Duodenal mucosa (tissue), 2 donors: ENCODE data around the gene GRAMD1B.

ENCODE experiments used
- H3K27ac ChIP-seq: one replicate; pipeline ENCODE4 v1.7.0; 2013; ENCODE audit warnings: low read depth, low read length
- H3K27me3 ChIP-seq, 2 donors: one replicate each; pipeline ENCODE4 v1.7.0; 2013; ENCODE audit warnings: low read length in 2 of 2, control low read depth in 1 of 2; ENCODE audit not compliant: insufficient read depth in 2 of 2, control insufficient read depth in 1 of 2
- H3K36me3 ChIP-seq, 2 donors: one replicate each; pipeline ENCODE4 v1.7.0; 2013; ENCODE audit warnings: low read length in 2 of 2, control low read depth in 1 of 2; ENCODE audit not compliant: insufficient read depth in 2 of 2, control insufficient read depth in 1 of 2
- H3K4me1 ChIP-seq, 2 donors: one replicate each; pipeline ENCODE4 v1.7.0; 2013; ENCODE audit warnings: low read length in 2 of 2, control low read depth in 1 of 2; ENCODE audit not compliant: insufficient read depth in 2 of 2, control insufficient read depth in 1 of 2
- H3K4me3 ChIP-seq, 2 donors: one replicate each; pipeline ENCODE4 v1.7.0; 2013; ENCODE audit warnings: low read length in 2 of 2, low read depth in 1 of 2
- H3K9ac ChIP-seq, 2 donors: one replicate each; pipeline ENCODE4 v1.7.0; 2013; ENCODE audit warnings: low read length in 2 of 2, low read depth in 1 of 2
- H3K9me3 ChIP-seq, 2 donors: one replicate each; pipeline ENCODE4 v1.7.0; 2013; ENCODE audit warnings: low read length in 2 of 2, control low read depth in 1 of 2; ENCODE audit not compliant: control insufficient read depth in 1 of 2

GRAMD1B gene

GRCh38 chr11:123474994-123475393 is 44.9 kb downstream of the GRAMD1B start:
- Histone ChIP-seq H3K4me1 (peaks cover 14 to 24% of the 10 kb centered on the region in 2 donors), H3K36me3 (no peaks in the 10 kb centered on the region), H3K9me3 (no peaks in the 10 kb centered on the region), H3K9ac (no peak overlapping the region), H3K4me3 (no peak overlapping the region), H3K27ac (no peak overlapping the region), H3K27me3 (no peaks in the 10 kb centered on the region)

DNA sequence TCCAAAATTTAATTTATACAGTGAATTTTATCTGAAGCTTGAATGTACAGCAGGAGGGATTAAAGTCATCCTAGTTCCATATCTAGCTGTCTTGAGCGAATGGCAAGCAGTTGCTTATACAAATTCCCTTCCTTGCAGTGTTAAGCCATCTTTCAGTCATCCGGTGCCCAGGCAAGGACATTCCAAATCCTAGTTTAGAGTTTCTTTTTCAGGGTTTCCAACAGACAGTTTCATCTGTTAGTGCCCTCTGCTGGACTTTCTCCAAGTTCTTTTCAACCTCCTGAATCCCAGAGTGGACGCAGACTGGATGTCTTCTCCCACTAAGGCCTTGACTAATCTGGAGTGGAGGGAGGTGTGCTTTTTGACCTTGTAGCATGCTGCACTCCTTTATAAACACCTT is 45.4 kb downstream of the GRAMD1B start:
- Histone ChIP-seq H3K9ac (no peak overlapping the region), H3K27ac (no peak overlapping the region), H3K4me3 (no peak overlapping the region), H3K9me3 (no peaks in the 10 kb centered on the region), H3K4me1 (peaks cover 18 to 24% of the 10 kb centered on the region in 2 donors), H3K36me3 (no peaks in the 10 kb centered on the region), H3K27me3 (no peaks in the 10 kb centered on the region)

DNA sequence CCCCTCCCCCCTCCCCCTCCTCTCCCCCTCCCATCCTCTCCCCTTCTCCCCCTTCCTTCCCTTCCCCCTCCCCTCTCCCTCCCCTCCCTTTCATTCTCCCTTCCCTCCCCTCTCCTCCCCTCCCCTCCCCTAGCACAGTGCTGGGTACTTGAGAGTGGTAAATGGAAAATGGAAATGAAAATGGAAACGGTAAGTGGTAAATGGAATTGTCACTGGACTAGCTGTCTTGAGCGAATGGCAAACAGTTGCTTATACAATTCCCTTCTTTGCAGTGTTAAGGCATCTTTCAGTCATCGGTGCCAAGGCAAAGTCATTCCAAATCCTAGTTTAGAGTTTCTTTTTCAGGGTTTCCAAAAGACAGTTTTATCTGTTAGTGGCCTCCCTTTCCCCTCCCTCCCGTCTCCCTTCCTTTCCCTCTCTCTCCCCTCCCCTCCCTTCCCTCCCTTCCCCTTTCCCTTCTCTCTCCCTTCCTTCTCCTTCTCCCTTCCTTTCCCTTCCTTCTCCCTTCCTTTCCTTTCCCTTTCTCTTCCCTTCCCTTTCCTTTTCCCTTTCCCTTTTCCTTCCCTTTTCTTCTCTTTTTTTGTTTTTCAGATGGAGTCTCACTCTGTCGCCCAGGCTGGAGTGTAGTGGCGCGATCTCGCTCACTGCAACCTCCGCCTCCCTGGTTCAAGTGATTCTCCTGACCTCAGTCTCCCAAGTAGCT is 47.3 kb downstream of the GRAMD1B start:
- Histone ChIP-seq H3K27me3 (no peaks in the 10 kb centered on the region), H3K9me3 (no peaks in the 10 kb centered on the region), H3K27ac (no peak overlapping the region), H3K9ac (no peak overlapping the region), H3K4me1 (peaks cover 17 to 18% of the 10 kb centered on the region in 2 donors), H3K4me3 (no peak overlapping the region), H3K36me3 (no peaks in the 10 kb centered on the region)

- peaks cover 17 to 18% of the 10 kb centered on the region in 2 donors for H3K4me1 ChIP-seq
- no peaks in the 10 kb centered on the region for H3K9me3 ChIP-seq
- no peak overlapping the region for H3K4me3 ChIP-seq
- H3K27ac ChIP-seq, result no peak overlapping the region
- H3K27me3 ChIP-seq, result no peaks in the 10 kb centered on the region
- peak overlapping the region in 1 of 2 donors; percentile 21 for H3K9ac ChIP-seq
- no peaks in the 10 kb centered on the region for H3K36me3 ChIP-seq
Observed at GRCh38 chr11:123478352-123478987, 48.4 kb downstream of the GRAMD1B start.

- H3K9me3 ChIP-seq, result no peaks in the 10 kb centered on the region
- H3K27ac ChIP-seq, result no peak overlapping the region
- H3K4me3 ChIP-seq, result no peak overlapping the region
- no peaks in the 10 kb centered on the region for H3K27me3 ChIP-seq
- H3K9ac ChIP-seq, result peak overlapping the region in 1 of 2 donors; percentile 21
- peaks cover 17 to 18% of the 10 kb centered on the region in 2 donors for H3K4me1 ChIP-seq
- no peaks in the 10 kb centered on the region for H3K36me3 ChIP-seq
Observed at GRCh38 chr11:123479048-123479837, 49.2 kb downstream of the GRAMD1B start.

- Histone ChIP-seq H3K4me1 (peaks cover 17 to 18% of the 10 kb centered on the region in 2 donors), H3K9me3 (no peaks in the 10 kb centered on the region), H3K36me3 (peaks cover 0 to 2% of the 10 kb centered on the region in 2 donors)
Observed at GRCh38 chr11:123480290-123480815, 50.3 kb downstream of the GRAMD1B start.

DNA sequence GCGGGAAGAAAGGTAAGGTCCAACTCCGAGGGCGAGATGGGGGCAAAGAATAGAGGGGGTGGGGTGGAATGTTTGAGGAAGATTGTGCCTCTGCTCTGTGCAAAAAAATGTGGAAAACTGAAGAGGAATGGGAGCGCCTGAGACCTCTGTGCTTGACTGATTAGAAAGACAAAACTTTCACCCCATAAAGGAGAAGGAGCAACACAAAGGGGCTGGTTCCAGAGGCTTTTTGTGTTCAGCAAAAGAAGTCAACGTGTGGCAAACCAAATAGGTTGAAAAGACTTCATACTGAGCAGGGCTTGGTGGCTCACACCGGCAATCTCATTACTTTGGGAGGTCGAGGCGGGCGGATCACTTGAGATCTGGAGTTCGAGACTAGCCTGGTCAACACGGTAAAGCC is 50.8 kb downstream of the GRAMD1B start:
- no peak overlapping the region for H3K9ac ChIP-seq
- no peaks in the 10 kb centered on the region for H3K9me3 ChIP-seq
- H3K27me3 ChIP-seq, result no peaks in the 10 kb centered on the region
- H3K27ac ChIP-seq, result no peak overlapping the region
- no peak overlapping the region for H3K4me3 ChIP-seq
- H3K36me3 ChIP-seq, result peaks cover 0 to 2% of the 10 kb centered on the region in 2 donors
- peaks cover 17 to 18% of the 10 kb centered on the region in 2 donors for H3K4me1 ChIP-seq

More at GRCh38 chr11:123480290-123480815, 50.3 kb downstream of the GRAMD1B start:
- H3K27me3 ChIP-seq, result no peaks in the 10 kb centered on the region
- no peak overlapping the region for H3K4me3 ChIP-seq
- H3K9ac ChIP-seq, result no peak overlapping the region
- H3K27ac ChIP-seq, result no peak overlapping the region

GRCh38 chr11:123481640-123482039 is 51.6 kb downstream of the GRAMD1B start:
- Histone ChIP-seq H3K36me3 (peaks cover 0 to 2% of the 10 kb centered on the region in 2 donors), H3K9me3 (no peaks in the 10 kb centered on the region), H3K9ac (no peak overlapping the region), H3K27me3 (no peaks in the 10 kb centered on the region), H3K27ac (no peak overlapping the region), H3K4me3 (no peak overlapping the region), H3K4me1 (peaks cover 17 to 18% of the 10 kb centered on the region in 2 donors)

GRCh38 chr11:123482218-123482617 is 52.1 kb downstream of the GRAMD1B start:
- Histone ChIP-seq H3K9me3 (no peaks in the 10 kb centered on the region), H3K36me3 (peaks cover 0 to 2% of the 10 kb centered on the region in 2 donors), H3K4me1 (peaks cover 17 to 18% of the 10 kb centered on the region in 2 donors), H3K4me3 (no peak overlapping the region), H3K27ac (no peak overlapping the region), H3K27me3 (no peaks in the 10 kb centered on the region), H3K9ac (no peak overlapping the region)

DNA sequence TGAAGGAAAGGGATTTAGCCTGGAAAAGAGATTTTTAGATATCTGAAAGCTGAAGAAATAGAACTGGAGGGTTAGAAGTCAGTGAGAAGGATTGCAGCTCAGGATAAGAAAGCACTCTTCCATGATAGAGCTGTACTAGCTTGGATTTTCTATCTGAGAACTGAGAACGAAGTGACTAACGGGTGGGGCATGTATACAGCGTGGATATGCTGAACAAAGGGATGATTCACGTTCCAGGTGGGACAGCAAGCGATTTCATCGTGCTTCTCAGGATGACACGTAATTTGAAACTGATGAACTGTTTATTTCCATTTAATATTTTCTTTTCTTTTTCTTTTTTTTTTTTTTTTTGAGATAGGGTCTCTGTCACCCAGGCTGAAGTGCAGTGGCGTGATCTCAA is 53.0 kb downstream of the GRAMD1B start:
- Histone ChIP-seq H3K27me3 (no peaks in the 10 kb centered on the region), H3K4me3 (no peak overlapping the region), H3K36me3 (peaks cover 0 to 2% of the 10 kb centered on the region in 2 donors), H3K9ac (no peak overlapping the region), H3K4me1 (peaks cover 17 to 18% of the 10 kb centered on the region in 2 donors), H3K9me3 (no peaks in the 10 kb centered on the region), H3K27ac (no peak overlapping the region)
